K562 (cell line): ENCODE results near the gene OR8B12. TPM values are rescaled to one million over a fixed set of nuclear protein-coding genes. Genes with fewer than 3 reads are reported as not detected.

Experiments
- ATAC-seq: fragments of 200-7000 bp; cut with Tn5 transposase; 3 replicates; pipeline ENCODE4 v1.9.1; 2020; ENCODE audit warnings: moderate library complexity
- BruUV-seq: library from RNA; stranded (reverse); fragments of 400-500 nt; replicated peaks from 2 replicates; lab custom pipeline; 2021; lab: Mats Ljungman, UMichigan
- CTCF ChIA-PET: fragments of 300-600 bp; formaldehyde crosslinking; extraction: SDS; loops from one replicate; lab custom pipeline; 2021; ENCODE audit warnings: low intra/inter-chr PET ratio; lab: Yijun Ruan, JAX
- POLR2A ChIA-PET: fragments of 300-600, 350-650 bp; sonication (Branson Sonifier 250); formaldehyde crosslinking; extraction: SDS; loops from one replicate; lab custom pipeline; 2021; ENCODE audit warnings: antibody characterized with exemption, inconsistent platforms; lab: Yijun Ruan, JAX
- DNase-seq, 4 experiments: peaks; one replicate each; pipeline versions ENCODE4 v3.0.0 to v3.0.0-alpha.2; 2011 to 2018; ENCODE audit warnings: low spot score in 3 of 4, mixed read lengths in 3 of 4; ENCODE audit errors: extremely low read depth in 1 of 4
- FAIRE-seq: peaks from 2 replicates; lab custom pipeline; 2011; peaks lifted over from hg19 to GRCh38; lab: Jason Lieb, UNC
- H2AFZ ChIP-seq: 2 replicates; pipeline ENCODE4 v1.6.0; 2011; ENCODE audit warnings: low read depth, low read length, control low read depth, inconsistent platforms
- H3K27ac ChIP-seq: fragments of 200-600 bp; 3 replicates; pipeline ENCODE4 v1.8.0; 2011; ENCODE audit warnings: low read depth, mild to moderate bottlenecking, control low read depth, inconsistent platforms, low read length, moderate library complexity, mixed read lengths; ENCODE audit errors: extremely low read depth
- H3K27me3 ChIP-seq, 2 experiments: fragments of 300-600 bp in 1 of 2; 2 replicates in 1 of 2; 3 replicates in 1 of 2; pipeline versions ENCODE4 v1.6.0 to v1.8.0; 2011; ENCODE audit warnings: inconsistent platforms in 2 of 2, low read length in 2 of 2, mild to moderate bottlenecking in 1 of 2, mixed read lengths in 1 of 2, moderate library complexity in 1 of 2; ENCODE audit not compliant: control insufficient read depth in 2 of 2, insufficient read depth in 2 of 2
- H3K36me3 ChIP-seq: fragments of 300-600 bp; 3 replicates; pipeline ENCODE4 v1.8.0; 2011; ENCODE audit warnings: mild to moderate bottlenecking, low read length, inconsistent platforms; ENCODE audit not compliant: control insufficient read depth, insufficient read depth
- H3K4me1 ChIP-seq, 2 experiments: fragments of 200-600 bp in 1 of 2; replicated peaks in 1 of 2; 2 replicates in 1 of 2; 3 replicates in 1 of 2; pipeline versions ENCODE4 v1.5.1 to v1.8.0; 2011; ENCODE audit warnings: inconsistent platforms in 2 of 2, low read length in 2 of 2, mild to moderate bottlenecking in 1 of 2, mixed read lengths in 1 of 2, moderate library complexity in 1 of 2; ENCODE audit not compliant: control insufficient read depth in 2 of 2, insufficient read depth in 2 of 2
- H3K4me2 ChIP-seq: 2 replicates; pipeline ENCODE4 v1.6.1; 2011; ENCODE audit warnings: low read length, control low read depth, inconsistent platforms, mixed read lengths; ENCODE audit not compliant: insufficient read depth
- H3K4me3 ChIP-seq: fragments of 200-600 bp; sonication (generic), shearing (Covaris generic); 2 replicates; pipeline ENCODE4 v1.5.1; 2016; ENCODE audit warnings: control low read depth, inconsistent platforms
- H3K79me2 ChIP-seq: fragments of 200-600 bp; 3 replicates; pipeline ENCODE4 v1.8.0; 2011; ENCODE audit warnings: low read length, inconsistent platforms; ENCODE audit not compliant: control insufficient read depth, insufficient read depth
- H3K9ac ChIP-seq, 2 experiments: 2 replicates each; pipeline versions ENCODE4 v1.6.0 to v1.6.1; 2011; ENCODE audit warnings: low read depth in 2 of 2, low read length in 2 of 2, control low read depth in 1 of 2, inconsistent platforms in 1 of 2, mild to moderate bottlenecking in 1 of 2, mixed read lengths in 1 of 2; ENCODE audit not compliant: insufficient read depth in 1 of 2
- H3K9me1 ChIP-seq: one replicate; pipeline ENCODE4 v1.6.0; 2011; ENCODE audit warnings: inconsistent platforms, mild to moderate bottlenecking, low read length, moderate library complexity; ENCODE audit not compliant: control insufficient read depth, insufficient read depth
- H3K9me3 ChIP-seq: replicated peaks from 2 replicates; pipeline ENCODE4 v1.5.1; 2011; ENCODE audit warnings: low read depth, low read length, inconsistent platforms; ENCODE audit not compliant: control insufficient read depth, insufficient read depth
- H4K20me1 ChIP-seq: replicated peaks from 2 replicates; pipeline ENCODE4 v1.6.1; 2011; ENCODE audit warnings: low read length, inconsistent platforms, mixed read lengths; ENCODE audit not compliant: control insufficient read depth, insufficient read depth
- BRCA1 ChIP-seq, 2 experiments: fragments of 450-650 bp in 1 of 2; sonication (generic) in 1 of 2; formaldehyde crosslinking in 1 of 2; IDR thresholded peaks; 2 replicates each; pipeline versions ENCODE4 v1.5.0 to v1.6.1; 2017 to 2020; ENCODE audit warnings: mild to moderate bottlenecking in 1 of 2, missing genetic modification reagents in 1 of 2
- CHAMP1 ChIP-seq: fragments of 450-650 bp; IDR thresholded peaks from 2 replicates; pipeline ENCODE4 v1.6.1; 2016; ENCODE audit warnings: mild to moderate bottlenecking
- DDX20 ChIP-seq: fragments of 450-650 bp; IDR thresholded peaks from 2 replicates; pipeline ENCODE4 v1.6.1; 2016; ENCODE audit warnings: missing genetic modification characterization, low read depth, mild to moderate bottlenecking, missing compliant biosample characterization, moderate library complexity
- E2F8 ChIP-seq: fragments of 450-650 bp; IDR thresholded peaks from 2 replicates; pipeline ENCODE4 v1.7.1; 2018; ENCODE audit warnings: mild to moderate bottlenecking, low read depth; ENCODE audit not compliant: partially characterized antibody
- GTF2B ChIP-seq: IDR thresholded peaks from 2 replicates; pipeline ENCODE4 v1.6.1; 2011; ENCODE audit not compliant: insufficient read length; ENCODE audit errors: extremely low read depth
- L3MBTL2 ChIP-seq: fragments of 450-650 bp; IDR thresholded peaks from 2 replicates; pipeline ENCODE4 v1.6.1; 2016; ENCODE audit warnings: mild to moderate bottlenecking, moderate library complexity
- NFXL1 ChIP-seq: fragments of 450-650 bp; formaldehyde crosslinking; IDR thresholded peaks from 2 replicates; pipeline ENCODE4 v1.4.0; 2021; ENCODE audit warnings: mild to moderate bottlenecking
- OTX1 ChIP-seq: fragments of 450-650 bp; formaldehyde crosslinking; IDR thresholded peaks from 2 replicates; pipeline ENCODE4 v1.4.0; 2022; ENCODE audit warnings: mild to moderate bottlenecking
- RBM15 ChIP-seq: fragments of 200-400 bp; formaldehyde crosslinking; IDR thresholded peaks from 2 replicates; pipeline ENCODE4 v1.6.1; 2018; ENCODE audit warnings: mild to moderate bottlenecking, low read length, moderate library complexity; ENCODE audit not compliant: insufficient read depth
- U2AF2 ChIP-seq: fragments of 200-400 bp; formaldehyde crosslinking; optimal IDR thresholded peaks from 2 replicates; pipeline ENCODE3; 2017; ENCODE audit warnings: low read depth, mild to moderate bottlenecking, low read length
- ZBTB17 ChIP-seq: fragments of 450-650 bp; formaldehyde crosslinking; IDR thresholded peaks from 2 replicates; pipeline ENCODE4 v1.4.0; 2020; ENCODE audit warnings: mild to moderate bottlenecking
- ZNF165 ChIP-seq: fragments of 250-450 bp; sonication (Bioruptor Pico); IDR thresholded peaks from 2 replicates; pipeline ENCODE4 v1.4.0; 2020; ENCODE audit warnings: borderline replicate concordance
- ZNF184 ChIP-seq: sonication (generic); formaldehyde crosslinking; IDR thresholded peaks from 2 replicates; pipeline ENCODE4 v1.5.0; 2020; ENCODE audit warnings: missing genetic modification reagents
- ZNF3 ChIP-seq: fragments of 250-450 bp; sonication (Bioruptor Pico); IDR thresholded peaks from 2 replicates; pipeline ENCODE4 v1.5.0; 2021; ENCODE audit warnings: mild to moderate bottlenecking, moderate library complexity
- WGBS: fragments of 100-300 bp; shearing (Covaris generic); methylation state at CpG from one replicate; pipeline ENCODE4 v1.1.6; 2016; ENCODE audit warnings: low coverage, mixed read lengths; ENCODE audit not compliant: insufficient coverage; ENCODE audit errors: missing lambda C conversion rate; 5-methylcytosine and 5-hydroxymethylcytosine counted together
- in situ Hi-C: fragments of 300-500 bp; cut with MboI; formaldehyde crosslinking; loops from 4 replicates; pipeline ENCODE4 v1.15.0; 2018; ENCODE audit warnings: inconsistent platforms, mixed read lengths
- intact Hi-C: fragments of 100-400 bp; cut with micrococcal nuclease; formaldehyde crosslinking; loops from 2 replicates; pipeline ENCODE4 v1.14.2; 2022
- polyA plus RNA-seq, 8 experiments: library from polyadenylated mRNA; depleted of rRNA in 4 of 8; stranded (reverse) in 5 of 8; unstranded in 3 of 8; fragments of >200 nt; fragmentation: Nextera tagmentation in 2 of 8; fragmentation: Illumina TruSeq in 1 of 8; extraction: Ambion mirVana in 2 of 8; extraction: Trizol in 1 of 8; gene quantifications; 2 replicates each; pipeline versions ENCODE4 v1.2.1 to v1.2.3, GENCODE V29; 2011 to 2014; ENCODE audit warnings: inconsistent platforms in 1 of 8, missing spikeins in 1 of 8
- total RNA-seq, 7 experiments: library from RNA; depleted of rRNA in 6 of 7; stranded (reverse); fragments of >200 nt in 6 of 7; fragmentation: Illumina TruSeq in 2 of 7; extraction: Trizol in 2 of 7; gene quantifications; 2 replicates each; pipeline versions ENCODE4 v1.2.1 to v1.2.3, GENCODE V29; 2011 to 2021; ENCODE audit warnings: low replicate concordance in 1 of 7

The OR8B12 gene
- total and polyA plus RNA-seq, 9 of the 15 experiments (the other 6 are each of a cell fraction or from before 2014, with no cell fraction given) = 0.06 TPM; not detected in 8

DNA sequence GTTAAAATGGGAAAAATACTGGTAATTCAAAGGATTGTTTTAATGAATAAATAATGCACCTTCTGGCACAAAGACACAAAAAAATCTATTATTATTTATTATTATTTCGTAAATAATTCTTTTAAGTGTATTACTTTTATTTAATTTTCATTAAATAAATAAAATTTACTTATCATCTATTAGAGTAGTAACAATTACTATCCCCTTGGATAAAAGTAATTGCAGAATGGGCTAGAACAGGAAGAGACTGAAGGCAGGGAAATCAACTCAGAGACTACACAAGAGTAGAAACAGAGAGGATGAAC is 23.0 kb downstream of the OR8B12 start (continued):
- TF ChIP-seq GTF2B (no peak), DDX20 (no peak), ZNF165 (CRISPR knock-in tag) (no peak), ZNF184 (CRISPR knock-in tag) (no peak), ZBTB17 (CRISPR knock-in tag) (no peak)
- TF ChIP-seq, all 486 proteins: peak for 0

GRCh38 chr11:124519850-124520549 is 23.5 kb downstream of the OR8B12 start:
- no peaks in the 10 kb centered on the region for H3K4me1 ChIP-seq
- no TSS peak for BruUV-seq
- H3K9me3 ChIP-seq = no peaks in the 10 kb centered on the region
- no peaks in the 10 kb centered on the region for H3K79me2 ChIP-seq
- no peak overlapping the region for H3K4me2 ChIP-seq
- H3K36me3 ChIP-seq = no peaks in the 10 kb centered on the region
- H4K20me1 ChIP-seq = no peaks in the 10 kb centered on the region
- DNase-seq = no peak
- no peak for ATAC-seq
- no peak for FAIRE-seq
- H3K27me3 ChIP-seq = peaks cover 0 to 11% of the 10 kb centered on the region in 2 experiments; a peak in 3 of 5 replicates
- H3K27ac ChIP-seq = no peak overlapping the region
- intact Hi-C loops = no loop called here
- CTCF ChIA-PET = no interaction called here
- WGBS = 0% methylated on average over 2 of the region's 2 CpGs
- in situ Hi-C loops = no loop called here
- POLR2A ChIA-PET = no interaction called here
- no peak overlapping the region for H2AFZ ChIP-seq
- no peak overlapping the region for H3K4me3 ChIP-seq
- H3K9me1 ChIP-seq = no peaks in the 10 kb centered on the region
- TF ChIP-seq OTX1 (CRISPR knock-in tag) (no peak), ZNF3 (CRISPR knock-in tag) (no peak), E2F8 (no peak), BRCA1 (IDR thresholded peaks at IDR 0.05) (no peak), BRCA1 (CRISPR knock-in tag; IDR thresholded peaks at IDR 0.05) (no peak), L3MBTL2 (no peak), CHAMP1 (no peak), RBM15 (no peak), U2AF2 (no peak), NFXL1 (CRISPR knock-in tag) (no peak)
- no peak overlapping the region for H3K9ac ChIP-seq
